ENCODE data around the gene ATP8B4. TPM values are rescaled to one million over a fixed set of nuclear protein-coding genes. Genes with fewer than 3 reads are reported as not detected.

ATP8B4 gene
- total and polyA plus RNA-seq, 10 of the 15 experiments (the other 5 are each of a cell fraction or from before 2014, with no cell fraction given), result 0.02 to 0.94 (median 0.19) TPM

DNA sequence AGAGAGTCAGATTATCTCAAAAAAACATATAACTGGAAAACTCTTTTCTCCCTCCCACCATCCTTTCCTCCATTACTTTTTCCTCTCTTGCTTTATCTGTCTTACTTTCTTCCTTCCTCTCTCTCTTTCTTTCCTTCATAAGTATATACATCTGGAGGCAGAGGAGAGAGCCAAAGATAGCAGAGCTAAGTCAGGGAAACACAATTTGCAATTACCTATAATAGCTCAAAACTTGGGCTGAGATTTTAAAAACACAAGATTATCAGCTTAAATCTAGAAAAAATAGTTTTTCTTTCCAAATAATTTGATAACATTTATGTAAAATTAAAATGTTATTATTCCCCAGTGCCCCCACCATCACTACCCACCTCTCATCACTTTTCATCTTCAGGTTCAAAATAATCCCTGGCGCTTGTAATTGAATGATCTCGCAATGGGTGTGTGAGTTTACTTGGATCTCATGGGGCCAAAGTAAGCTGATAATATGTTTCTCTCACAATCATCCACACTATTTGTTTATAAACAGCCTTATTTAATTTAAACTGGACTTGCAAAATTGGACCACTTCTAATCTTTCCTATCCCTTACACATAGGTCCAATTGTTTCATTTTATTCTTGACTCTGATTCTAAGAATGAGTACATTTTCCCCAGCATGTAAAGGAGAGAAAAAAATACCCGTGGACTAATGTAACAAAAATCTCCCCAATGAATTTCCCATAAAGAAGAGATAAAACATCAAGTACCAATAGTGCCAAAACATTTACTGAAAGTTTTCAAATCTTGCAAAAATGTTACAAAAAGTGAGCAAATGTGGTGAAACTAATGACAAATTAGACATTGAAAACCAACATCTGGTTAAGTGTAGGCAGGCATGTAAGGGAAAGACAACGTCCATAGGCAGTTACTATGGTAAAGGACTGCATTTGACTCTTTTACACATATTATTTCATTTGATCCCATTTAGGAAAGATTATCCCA is 261.2 kb downstream of the ATP8B4 start (continued):
- TF ChIP-seq, protein P1, sequence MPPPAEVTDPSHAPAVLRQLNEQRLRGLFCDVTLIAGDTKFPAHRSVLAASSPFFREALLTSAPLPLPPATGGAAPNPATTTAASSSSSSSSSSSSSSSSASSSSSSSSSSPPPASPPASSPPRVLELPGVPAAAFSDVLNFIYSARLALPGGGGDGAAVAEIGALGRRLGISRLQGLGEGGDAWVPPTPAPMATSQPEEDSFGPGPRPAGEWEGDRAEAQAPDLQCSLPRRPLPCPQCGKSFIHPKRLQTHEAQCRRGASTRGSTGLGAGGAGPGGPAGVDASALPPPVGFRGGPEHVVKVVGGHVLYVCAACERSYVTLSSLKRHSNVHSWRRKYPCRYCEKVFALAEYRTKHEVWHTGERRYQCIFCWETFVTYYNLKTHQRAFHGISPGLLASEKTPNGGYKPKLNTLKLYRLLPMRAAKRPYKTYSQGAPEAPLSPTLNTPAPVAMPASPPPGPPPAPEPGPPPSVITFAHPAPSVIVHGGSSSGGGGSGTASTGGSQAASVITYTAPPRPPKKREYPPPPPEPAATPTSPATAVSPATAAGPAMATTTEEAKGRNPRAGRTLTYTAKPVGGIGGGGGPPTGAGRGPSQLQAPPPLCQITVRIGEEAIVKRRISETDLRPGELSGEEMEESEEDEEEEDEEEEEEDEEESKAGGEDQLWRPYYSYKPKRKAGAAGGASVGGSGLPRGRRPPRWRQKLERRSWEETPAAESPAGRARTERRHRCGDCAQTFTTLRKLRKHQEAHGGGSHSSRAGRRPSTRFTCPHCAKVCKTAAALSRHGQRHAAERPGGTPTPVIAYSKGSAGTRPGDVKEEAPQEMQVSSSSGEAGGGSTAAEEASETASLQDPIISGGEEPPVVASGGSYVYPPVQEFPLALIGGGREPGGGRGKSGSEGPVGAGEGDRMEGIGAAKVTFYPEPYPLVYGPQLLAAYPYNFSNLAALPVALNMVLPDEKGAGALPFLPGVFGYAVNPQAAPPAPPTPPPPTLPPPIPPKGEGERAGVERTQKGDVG (CRISPR knock-in tag; IDR thresholded peaks at IDR 0.05), result no peak
- no peak for TF ChIP-seq TAF1 (IDR thresholded peaks at IDR 0.05; ENCODE audit: borderline replicate concordance, low read depth, low read length)
- TF ChIP-seq ZNF207 (IDR thresholded peaks at IDR 0.05; ENCODE audit: borderline replicate concordance), result no peak
- no peak for TF ChIP-seq ESRRA (IDR thresholded peaks at IDR 0.05; ENCODE audit: low read length)
- no peak for TF ChIP-seq SMAD5 (IDR thresholded peaks at IDR 0.05; ENCODE audit: low read depth)

- CTCF ChIA-PET, result interaction anchor here (1.3 kb wide), 1 partner anchor 14 kb away, joined by 4 read pairs; no protein-coding TSS in a partner anchor
- no peak overlapping the region for H3K4me2 ChIP-seq (ENCODE audit: control insufficient read depth, insufficient read depth)
- TF ChIP-seq RCOR1 (conservative IDR thresholded peaks at IDR 0.05; ENCODE audit: low read depth, low read length), result no peak
- no peak for TF ChIP-seq CREB1 (IDR thresholded peaks at IDR 0.05; ENCODE audit: low read depth)
- TF ChIP-seq CBX3 (IDR thresholded peaks at IDR 0.05; ENCODE audit: borderline replicate concordance, low read depth), result no peak
- TF ChIP-seq RAD51 (IDR thresholded peaks at IDR 0.05), result no peak
- no peak for TF ChIP-seq SP1 (IDR thresholded peaks at IDR 0.05; ENCODE audit: low read depth, low read length)
- no peak for TF ChIP-seq CREM (IDR thresholded peaks at IDR 0.05; ENCODE audit: low read depth)
- no peak for TF ChIP-seq NR2C1 (IDR thresholded peaks at IDR 0.05)
- TF ChIP-seq, protein P2, sequence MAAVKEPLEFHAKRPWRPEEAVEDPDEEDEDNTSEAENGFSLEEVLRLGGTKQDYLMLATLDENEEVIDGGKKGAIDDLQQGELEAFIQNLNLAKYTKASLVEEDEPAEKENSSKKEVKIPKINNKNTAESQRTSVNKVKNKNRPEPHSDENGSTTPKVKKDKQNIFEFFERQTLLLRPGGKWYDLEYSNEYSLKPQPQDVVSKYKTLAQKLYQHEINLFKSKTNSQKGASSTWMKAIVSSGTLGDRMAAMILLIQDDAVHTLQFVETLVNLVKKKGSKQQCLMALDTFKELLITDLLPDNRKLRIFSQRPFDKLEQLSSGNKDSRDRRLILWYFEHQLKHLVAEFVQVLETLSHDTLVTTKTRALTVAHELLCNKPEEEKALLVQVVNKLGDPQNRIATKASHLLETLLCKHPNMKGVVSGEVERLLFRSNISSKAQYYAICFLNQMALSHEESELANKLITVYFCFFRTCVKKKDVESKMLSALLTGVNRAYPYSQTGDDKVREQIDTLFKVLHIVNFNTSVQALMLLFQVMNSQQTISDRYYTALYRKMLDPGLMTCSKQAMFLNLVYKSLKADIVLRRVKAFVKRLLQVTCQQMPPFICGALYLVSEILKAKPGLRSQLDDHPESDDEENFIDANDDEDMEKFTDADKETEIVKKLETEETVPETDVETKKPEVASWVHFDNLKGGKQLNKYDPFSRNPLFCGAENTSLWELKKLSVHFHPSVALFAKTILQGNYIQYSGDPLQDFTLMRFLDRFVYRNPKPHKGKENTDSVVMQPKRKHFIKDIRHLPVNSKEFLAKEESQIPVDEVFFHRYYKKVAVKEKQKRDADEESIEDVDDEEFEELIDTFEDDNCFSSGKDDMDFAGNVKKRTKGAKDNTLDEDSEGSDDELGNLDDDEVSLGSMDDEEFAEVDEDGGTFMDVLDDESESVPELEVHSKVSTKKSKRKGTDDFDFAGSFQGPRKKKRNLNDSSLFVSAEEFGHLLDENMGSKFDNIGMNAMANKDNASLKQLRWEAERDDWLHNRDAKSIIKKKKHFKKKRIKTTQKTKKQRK (IDR thresholded peaks at IDR 0.05; ENCODE audit: low read depth, low read length), result no peak
- no peak for TF ChIP-seq HDGF (IDR thresholded peaks at IDR 0.05)
- TF ChIP-seq MEF2A (IDR thresholded peaks at IDR 0.05; ENCODE audit: insufficient read depth, low read depth, low read length), result no peak
- TF ChIP-seq WRNIP1 (IDR thresholded peaks at IDR 0.05; ENCODE audit: borderline replicate concordance, low read depth, low read length), result no peak
These were observed 263.0 kb downstream of the ATP8B4 start for GRCh38 chr15:49855917-49856637.

More at GRCh38 chr15:49855917-49856637, 263.0 kb downstream of the ATP8B4 start:
- intact Hi-C loops (cut with micrococcal nuclease; ENCODE audit: unreplicated experiment) (no loop called here), in situ Hi-C loops (cut with MboI) (no loop called here)
- SMC1A ChIA-PET (ENCODE audit: uncharacterized antibody, unreplicated experiment), result interaction anchor here (1.0 to 1.1 kb wide), 2 partner anchors 45 to 301 kb away, joined by 3 read pairs; no protein-coding TSS in a partner anchor
- RAD21 ChIA-PET (ENCODE audit: unreplicated experiment), result no interaction called here
- Histone ChIP-seq H3K4me3 (no peak overlapping the region), H3K9me3 (replicated peaks; ENCODE audit: control insufficient read depth, insufficient read depth, low read length) (no peaks in the 10 kb centered on the region), H3K27me3 (replicated peaks in 1 of 2; ENCODE audit: control insufficient read depth in 2 of 2, insufficient read depth in 2 of 2, low read length in 1 of 2) (no peaks in the 10 kb centered on the region), H2AFZ (ENCODE audit: control insufficient read depth, low read depth, low read length) (no peak overlapping the region), H4K20me1 (ENCODE audit: control insufficient read depth, insufficient read depth) (no peaks in the 10 kb centered on the region), H3K9ac (ENCODE audit: control insufficient read depth, insufficient read depth, low read length) (no peak overlapping the region), H3K36me3 (ENCODE audit: control insufficient read depth in 2 of 2, insufficient read depth in 2 of 2, low read length in 1 of 2) (no peaks in the 10 kb centered on the region), H3K79me2 (ENCODE audit: control insufficient read depth, insufficient read depth, low read length) (no peaks in the 10 kb centered on the region), H3K4me1 (ENCODE audit: control insufficient read depth, insufficient read depth, low read length) (no peaks in the 10 kb centered on the region), H3K27ac (ENCODE audit: control insufficient read depth, insufficient read depth) (no peak overlapping the region)
- WGBS (ENCODE audit: insufficient coverage, insufficient replicate concordance, low lambda C conversion rate, missing lambda C conversion rate), result 20% methylated on average over 4 of the region's 4 CpGs
- DNase-seq (ENCODE audit: low read depth, low spot score), result no peak
- POLR2A ChIA-PET, result no interaction called here
- FAIRE-seq, result no peak
- ATAC-seq, result no peak
- BruUV-seq (replicated peaks), result no TSS peak

Measured in GM12878 (cell line).